Stimulated activated CD4-positive, alpha-beta T cell treated with anti-CD3 and anti-CD28 coated beads, TNF-alpha, amount 100 ng/mL, for 4 hours (primary cell): Measurements from ENCODE around the gene OR5A2.
"Not testable (repeated sequence)": the region's sequence is repeated elsewhere in the genome, so short reads cannot be mapped to it uniquely, and the experiment has no call there.

Experiments used
- DNase-seq, 3 experiments: peaks; one replicate each; pipeline ENCODE4 v3.0.0-alpha.2; 2020; ENCODE audit warnings: low read depth in 3 of 3

OR5A2 gene

GRCh38 chr11:59426361-59427067 lies at the start of gene OR5A2:
TSS of gene OR5A2 (minus strand) at chr11:59426413. CDS start at chr11:59422953, 3,460 bp downstream.
- no peak for DNase-seq

DNA sequence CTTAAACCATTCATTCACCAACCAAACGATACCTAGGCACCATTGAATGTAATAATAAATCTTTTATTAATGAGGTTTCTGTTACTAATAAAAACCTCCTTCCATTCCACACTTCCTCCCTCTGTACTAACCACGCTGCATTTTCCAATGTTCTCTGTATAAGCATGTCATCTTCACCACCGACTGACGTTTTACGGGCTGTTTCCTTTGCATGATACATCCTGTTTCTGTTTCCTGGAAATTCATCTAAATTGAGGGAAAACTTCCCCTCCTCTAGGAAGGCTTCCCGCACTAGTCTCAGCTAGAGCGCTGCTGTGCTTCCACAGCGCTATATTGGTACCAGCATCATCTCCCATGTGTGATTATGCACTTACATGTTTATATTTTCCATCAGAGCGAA lies 49.0 kb upstream of the OR5A2 start:
- no peak for DNase-seq

GRCh38 chr11:59473015-59473414 lies 46.8 kb upstream of the OR5A2 start, which contains the start of gene OR4D10:
TSS of gene OR4D10 (plus strand) at chr11:59473315. CDS start at chr11:59477430, 4,115 bp downstream.
- no peak for DNase-seq

- no peak for DNase-seq
Measured at GRCh38 chr11:59463190-59463641, 37.0 kb upstream of the OR5A2 start.

DNA sequence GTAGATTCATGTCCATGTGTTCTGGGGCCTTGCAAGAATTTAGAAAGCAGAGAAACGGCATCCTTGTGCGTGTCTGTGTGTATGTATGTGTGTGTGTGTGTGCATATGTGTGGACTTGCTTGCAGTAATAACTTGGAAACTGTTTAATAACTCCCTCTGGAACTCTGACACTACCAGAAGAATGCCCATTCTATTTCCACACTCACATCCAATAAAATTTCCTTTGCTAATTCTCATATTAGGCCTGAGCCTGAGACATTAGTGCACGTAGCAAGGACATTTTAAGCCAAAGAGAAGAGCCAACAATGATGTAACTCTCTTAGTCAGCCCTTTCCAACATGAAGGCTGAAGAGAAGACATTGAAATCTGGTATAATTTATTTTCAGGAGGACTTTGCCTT lies 33.7 kb upstream of the OR5A2 start:
- DNase-seq = no peak

DNA sequence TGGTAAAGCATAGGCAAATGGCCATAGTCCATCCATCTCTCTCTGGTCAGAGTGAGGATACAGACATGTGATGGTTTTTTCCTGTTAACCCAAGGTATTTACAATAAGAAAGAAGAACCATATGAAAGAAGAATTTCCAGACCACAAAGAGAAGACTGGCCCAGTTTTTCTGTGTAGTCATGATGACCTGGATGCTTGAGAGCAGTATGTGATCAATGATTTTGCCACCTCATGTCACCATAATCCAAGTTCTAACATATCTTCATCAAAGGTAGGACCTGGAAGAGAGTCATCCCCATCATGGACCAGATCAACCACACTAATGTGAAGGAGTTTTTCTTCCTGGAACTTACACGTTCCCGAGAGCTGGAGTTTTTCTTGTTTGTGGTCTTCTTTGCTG lies 30.4 kb upstream of the OR5A2 start, which contains the start of gene OR4D6:
TSS of gene OR4D6 (plus strand) at position 301 of the 400 bp plus-strand sequence. CDS start at position 301, 0 bp downstream.
- DNase-seq = no peak

GRCh38 chr11:59448484-59448883 lies 22.3 kb upstream of the OR5A2 start:
- no peak for DNase-seq

DNA sequence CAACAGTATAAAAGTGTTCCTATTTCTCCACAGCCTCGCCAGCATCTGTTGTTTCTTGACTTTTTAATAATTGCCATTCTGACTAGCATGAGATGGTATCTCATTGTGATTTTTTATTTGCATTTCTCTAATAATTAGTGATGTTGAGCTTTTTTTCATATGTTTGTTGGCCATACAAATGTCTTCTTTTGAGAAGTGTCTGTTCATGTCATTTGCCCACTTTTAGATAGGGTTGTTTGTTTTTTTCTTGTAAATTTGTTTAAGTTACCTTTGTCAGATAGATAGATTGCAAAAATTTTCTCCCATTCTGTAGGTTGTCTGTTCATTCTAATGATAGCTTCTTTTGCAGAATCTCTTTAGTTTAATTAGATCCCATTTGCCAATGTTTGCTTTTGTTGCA lies 19.4 kb upstream of the OR5A2 start:
- DNase-seq = not testable (repeated sequence)

DNA sequence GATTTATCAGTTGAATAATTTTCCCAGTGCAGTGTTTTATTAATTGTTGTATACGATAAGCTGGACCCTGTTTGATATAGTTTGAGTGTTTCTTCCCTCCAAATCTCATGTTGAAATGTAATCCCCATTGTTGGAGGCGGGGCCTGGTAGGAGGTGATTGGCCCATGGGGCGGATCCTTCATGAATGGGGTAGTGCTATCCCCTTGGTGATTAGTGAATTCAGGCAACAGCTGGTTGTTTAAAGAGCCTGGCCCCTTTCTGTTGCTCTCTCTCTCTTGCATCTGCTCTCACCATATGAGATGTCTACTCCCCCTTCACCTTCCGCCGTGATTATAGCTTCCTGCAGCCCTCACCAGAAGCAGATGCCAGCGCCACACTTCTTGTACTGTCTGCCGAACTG lies 11.6 kb upstream of the OR5A2 start:
- DNase-seq = no peak

GRCh38 chr11:59436169-59436568 lies 10.0 kb upstream of the OR5A2 start, which contains the start of gene OR5A1:
TSS of gene OR5A1 (plus strand) at chr11:59436469. CDS start at chr11:59443169, 6,700 bp downstream.
- DNase-seq = no peak

DNA sequence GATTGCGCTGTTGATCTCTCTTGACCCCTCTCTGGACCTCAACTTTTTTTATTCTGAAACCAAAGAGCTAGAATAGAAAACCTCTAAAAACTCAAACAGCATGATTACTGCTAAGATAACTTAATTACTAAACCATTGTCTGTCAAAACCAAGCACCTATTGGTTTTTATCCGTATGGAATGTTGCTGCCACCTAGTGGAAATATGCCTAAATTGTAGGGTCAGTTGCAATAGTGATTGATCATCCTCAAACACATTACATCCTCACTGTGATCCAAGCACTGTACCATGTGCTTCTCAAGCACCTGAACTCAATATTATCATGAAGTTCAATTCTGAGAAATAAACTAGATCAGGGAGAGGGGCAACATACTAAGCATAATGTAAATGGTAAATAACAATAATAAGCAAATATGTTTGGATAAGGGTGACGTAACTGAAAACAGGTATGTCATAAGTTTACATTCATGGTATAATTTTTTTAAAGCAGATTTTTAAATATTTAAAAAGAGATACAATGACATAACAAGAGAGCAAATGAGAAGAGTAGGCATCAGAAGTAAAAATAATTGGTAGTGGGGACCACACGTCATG lies 3.8 kb upstream of the OR5A2 start:
- DNase-seq = peak in 1 of 3 experiments; percentile 11

- no peak for DNase-seq
Measured at GRCh38 chr11:59427068-59427382, 812 bp upstream of the OR5A2 start.

- no peak for DNase-seq
Measured at GRCh38 chr11:59425131-59425530, 1.1 kb downstream of the OR5A2 start.

DNA sequence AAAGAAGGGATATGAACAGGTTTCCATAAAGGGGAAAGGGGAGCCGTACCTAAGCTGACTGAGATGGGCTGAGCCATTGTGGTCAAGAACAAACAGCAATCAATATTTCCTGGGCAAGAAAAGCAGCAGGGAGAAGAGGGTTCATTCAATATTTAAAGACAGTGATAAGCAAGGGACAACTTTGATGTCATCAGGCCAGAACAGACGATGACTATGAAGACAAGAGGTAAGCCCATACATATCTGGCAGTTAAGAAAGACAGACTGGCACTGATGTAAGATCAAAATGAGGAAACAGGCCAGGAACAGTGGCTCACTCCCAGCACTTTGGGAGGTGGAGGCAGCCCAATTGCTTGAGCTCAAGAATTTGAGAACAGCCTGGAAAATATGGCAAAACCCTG lies 2.4 kb downstream of the OR5A2 start:
- no peak for DNase-seq

GRCh38 chr11:59418156-59418555 lies 8.1 kb downstream of the OR5A2 start:
- no peak for DNase-seq

DNA sequence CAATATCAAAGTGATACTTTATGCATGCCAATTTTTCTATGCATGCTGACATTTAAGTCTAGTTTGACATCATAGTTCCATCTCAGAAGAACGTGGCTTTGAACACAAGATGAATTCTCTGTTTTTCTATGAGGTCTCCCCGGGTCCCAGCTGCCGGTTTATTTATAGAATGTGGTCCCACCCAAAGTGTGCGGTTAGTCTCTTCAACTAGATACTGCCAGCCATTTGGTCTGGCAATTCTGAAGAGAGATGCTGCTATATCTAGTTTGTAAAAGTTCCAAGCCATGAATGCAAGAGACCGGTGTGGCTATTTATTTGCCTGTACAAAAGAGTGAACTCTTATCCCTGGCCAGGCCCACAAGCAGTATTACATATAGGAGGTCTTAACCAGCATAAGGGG lies 9.2 kb downstream of the OR5A2 start:
- no peak for DNase-seq

DNA sequence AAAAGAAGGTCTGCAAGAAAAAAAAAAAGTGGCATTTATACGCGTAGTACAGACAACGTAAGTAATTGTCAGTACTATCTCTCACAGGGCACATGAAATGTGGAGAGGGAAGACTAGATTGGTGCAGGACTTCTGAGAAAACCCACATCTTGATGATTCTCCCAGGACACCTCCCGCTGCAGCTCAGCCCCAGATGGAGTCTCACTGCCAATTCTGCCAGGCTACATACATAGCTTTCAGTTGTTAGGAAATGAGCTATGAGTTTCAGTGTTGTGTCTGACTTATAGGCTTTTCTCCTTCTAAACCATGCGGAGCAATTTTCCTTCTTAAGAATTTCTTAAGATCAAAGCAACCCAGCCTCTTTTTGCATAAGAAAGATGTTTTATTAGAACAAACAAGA lies 9.6 kb downstream of the OR5A2 start:
- DNase-seq = no peak

DNA sequence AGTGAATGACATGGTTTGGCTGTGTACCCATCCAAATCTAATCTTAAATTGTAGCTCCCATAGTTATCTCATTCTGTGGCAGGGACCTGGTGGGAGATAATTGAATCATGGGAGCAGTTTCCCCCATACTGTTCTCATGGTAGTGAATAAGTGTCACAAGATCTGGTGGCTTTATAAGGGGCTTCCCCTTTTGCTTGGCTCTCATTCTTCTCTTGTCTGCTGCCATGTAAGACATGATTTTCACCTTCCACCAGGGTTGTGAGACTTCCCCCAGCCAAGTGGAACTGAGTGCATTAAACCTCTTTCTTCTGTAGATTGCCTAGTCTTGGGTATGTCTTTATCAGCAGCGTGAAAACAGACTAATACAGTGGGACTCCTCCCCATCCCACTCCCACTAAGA lies 11.1 kb downstream of the OR5A2 start:
- no peak for DNase-seq

DNA sequence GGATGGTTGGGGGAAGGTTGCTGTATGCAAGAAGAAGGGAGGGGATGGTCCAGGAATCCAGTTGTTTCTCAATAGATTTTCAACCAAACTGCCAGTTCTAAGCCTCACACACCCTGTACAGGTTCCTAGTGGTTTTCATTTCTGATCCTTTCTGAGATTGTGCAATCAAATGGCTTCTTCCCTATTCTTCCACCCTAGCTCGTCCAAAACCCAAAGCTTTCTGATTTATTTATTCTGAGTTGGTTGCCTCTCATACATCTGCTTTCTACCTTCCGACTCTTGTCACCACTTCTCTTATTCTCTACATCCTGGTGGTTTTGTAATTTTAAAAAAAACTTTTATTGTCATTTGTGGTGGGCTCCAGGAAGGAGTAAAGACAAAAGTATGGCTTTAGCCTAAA lies 12.6 kb downstream of the OR5A2 start:
- DNase-seq = no peak

DNA sequence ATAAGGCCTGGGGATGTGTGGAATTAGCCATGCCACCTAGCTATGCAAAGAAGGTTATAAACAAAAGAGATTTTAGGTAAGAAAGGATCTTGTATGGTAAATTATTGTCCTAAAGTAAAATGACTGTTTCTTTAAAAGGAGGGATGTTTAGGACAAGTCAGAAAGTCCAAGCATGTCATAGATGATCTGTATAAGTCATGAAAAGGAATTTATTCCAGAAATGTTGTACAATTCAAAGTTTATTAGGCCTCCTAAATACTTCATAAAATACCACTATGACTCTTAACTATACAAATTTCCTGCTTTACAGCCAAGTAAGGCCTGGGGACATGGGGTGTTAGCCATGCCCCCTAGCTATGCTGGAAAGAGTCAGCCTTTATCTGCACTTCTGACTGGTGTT lies 22.7 kb downstream of the OR5A2 start:
- no peak for DNase-seq

DNA sequence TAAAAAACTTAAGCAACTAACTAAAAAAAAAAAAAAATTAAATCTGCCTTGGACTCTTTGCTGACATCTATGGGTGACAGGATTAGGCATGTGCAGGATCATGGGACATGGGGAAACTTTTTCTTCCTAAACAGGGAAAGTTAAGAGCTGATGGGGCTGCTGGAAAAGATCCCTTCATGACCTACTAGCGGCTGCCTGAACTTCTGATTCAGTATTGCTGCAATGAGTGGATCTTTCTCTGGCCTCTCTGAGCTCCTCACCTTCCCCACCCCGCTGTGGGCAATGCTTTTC lies 25.0 kb downstream of the OR5A2 start:
- DNase-seq = no peak

- DNase-seq = no peak
Measured at GRCh38 chr11:59400461-59401261, 25.6 kb downstream of the OR5A2 start.

GRCh38 chr11:59394186-59394585 lies 32.0 kb downstream of the OR5A2 start:
- no peak for DNase-seq
